Measurements from ENCODE around the gene ARID3C.

ARID3C gene, protein sequence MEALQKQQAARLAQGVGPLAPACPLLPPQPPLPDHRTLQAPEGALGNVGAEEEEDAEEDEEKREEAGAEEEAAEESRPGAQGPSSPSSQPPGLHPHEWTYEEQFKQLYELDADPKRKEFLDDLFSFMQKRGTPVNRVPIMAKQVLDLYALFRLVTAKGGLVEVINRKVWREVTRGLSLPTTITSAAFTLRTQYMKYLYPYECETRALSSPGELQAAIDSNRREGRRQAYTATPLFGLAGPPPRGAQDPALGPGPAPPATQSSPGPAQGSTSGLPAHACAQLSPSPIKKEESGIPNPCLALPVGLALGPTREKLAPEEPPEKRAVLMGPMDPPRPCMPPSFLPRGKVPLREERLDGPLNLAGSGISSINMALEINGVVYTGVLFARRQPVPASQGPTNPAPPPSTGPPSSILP

DNA sequence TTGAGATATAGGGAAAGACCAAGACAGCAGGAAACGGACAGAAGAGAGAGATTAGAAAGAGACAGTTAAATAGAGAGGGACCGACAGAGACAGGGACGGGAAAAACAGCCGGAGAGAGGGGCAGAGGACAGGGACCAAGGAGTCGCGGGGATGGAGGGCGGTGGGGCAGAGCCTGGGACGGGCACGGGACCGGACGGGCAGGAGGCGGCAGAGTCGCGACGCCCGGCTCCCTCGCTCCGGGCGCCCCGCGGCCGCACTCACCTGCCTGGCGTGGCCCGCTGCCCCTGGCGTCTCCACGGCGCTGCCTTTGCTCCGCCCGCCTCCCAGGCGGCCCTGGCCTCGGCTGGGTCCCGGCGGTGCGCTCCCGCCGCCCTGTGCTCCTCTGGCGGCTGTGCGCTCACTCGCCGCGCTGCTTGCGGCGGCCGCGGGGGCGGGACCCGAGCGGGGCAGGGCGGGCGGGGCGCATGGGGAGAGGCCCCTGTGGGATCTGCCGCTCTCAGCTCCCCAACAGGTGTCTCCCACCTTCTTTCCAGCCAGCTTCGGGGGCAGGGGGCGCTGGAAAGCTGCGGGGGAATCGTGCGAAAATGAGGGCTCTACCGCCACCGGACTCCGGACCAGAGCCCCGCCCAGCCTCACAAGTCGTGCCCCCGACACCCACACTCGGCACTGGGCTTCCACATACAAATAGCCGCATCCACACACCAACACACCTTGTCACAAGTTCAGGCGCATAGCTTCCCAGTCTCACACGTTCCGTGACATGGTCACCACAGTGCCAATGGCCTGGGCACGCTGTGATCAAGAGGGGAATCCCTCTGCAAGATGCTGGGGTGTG is at the start of gene ARID3C:
Gene ARID3C, minus strand, starts transcription at position 411 of the 835 bp plus-strand sequence. CDS start 1,052 bp downstream, outside the sequence.
- DNase-seq: peak in 1 of 56 donors; percentile 31

GRCh38 chr9:34675869-34676268 is 47.0 kb upstream of the ARID3C start:
- DNase-seq: no peak

- peak in 23 of 56 donors; percentile 1 to 53 (median 12) for DNase-seq
Observed at GRCh38 chr9:34675048-34675714, 46.3 kb upstream of the ARID3C start.

- no peak for DNase-seq
Observed at GRCh38 chr9:34674440-34674839, 45.6 kb upstream of the ARID3C start.

GRCh38 chr9:34671307-34671706 is 42.4 kb upstream of the ARID3C start:
- no peak for DNase-seq

- no peak for DNase-seq
Observed at GRCh38 chr9:34669809-34670562, 41.1 kb upstream of the ARID3C start.

- DNase-seq: peak in 55 of 56 donors; percentile 52 to 97 (median 89)
Observed at GRCh38 chr9:34665381-34666250, 36.8 kb upstream of the ARID3C start.

DNA sequence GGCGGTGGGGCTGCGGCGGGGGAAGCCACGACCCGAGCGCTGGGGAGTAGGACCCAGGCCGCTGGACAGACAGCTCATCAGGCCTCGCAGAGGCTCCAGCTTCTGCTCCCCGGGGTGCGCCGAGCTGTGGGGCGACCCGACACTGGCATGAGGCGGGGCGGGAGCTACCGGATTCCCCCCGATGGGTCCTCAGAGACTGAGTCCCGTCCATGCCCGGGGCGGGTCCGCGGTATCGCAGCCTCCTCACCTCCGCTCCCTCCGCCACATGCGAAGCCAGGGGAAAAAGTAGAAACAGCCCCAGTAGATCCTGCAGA is 36.2 kb upstream of the ARID3C start:
- peak in 1 of 56 donors; percentile 52 for DNase-seq

GRCh38 chr9:34664281-34665066 is 35.6 kb upstream of the ARID3C start:
- peak in 50 of 56 donors; percentile 6 to 85 (median 48) for DNase-seq

- no peak for DNase-seq
Observed at GRCh38 chr9:34663303-34663605, 34.4 kb upstream of the ARID3C start.

- no peak for DNase-seq
Observed at GRCh38 chr9:34662526-34663302, 33.8 kb upstream of the ARID3C start, which contains the start of gene CCL27. Gene CCL27, minus strand, starts transcription at chr9:34662657. Its CDS starts 24 bp downstream, at chr9:34662633.

DNA sequence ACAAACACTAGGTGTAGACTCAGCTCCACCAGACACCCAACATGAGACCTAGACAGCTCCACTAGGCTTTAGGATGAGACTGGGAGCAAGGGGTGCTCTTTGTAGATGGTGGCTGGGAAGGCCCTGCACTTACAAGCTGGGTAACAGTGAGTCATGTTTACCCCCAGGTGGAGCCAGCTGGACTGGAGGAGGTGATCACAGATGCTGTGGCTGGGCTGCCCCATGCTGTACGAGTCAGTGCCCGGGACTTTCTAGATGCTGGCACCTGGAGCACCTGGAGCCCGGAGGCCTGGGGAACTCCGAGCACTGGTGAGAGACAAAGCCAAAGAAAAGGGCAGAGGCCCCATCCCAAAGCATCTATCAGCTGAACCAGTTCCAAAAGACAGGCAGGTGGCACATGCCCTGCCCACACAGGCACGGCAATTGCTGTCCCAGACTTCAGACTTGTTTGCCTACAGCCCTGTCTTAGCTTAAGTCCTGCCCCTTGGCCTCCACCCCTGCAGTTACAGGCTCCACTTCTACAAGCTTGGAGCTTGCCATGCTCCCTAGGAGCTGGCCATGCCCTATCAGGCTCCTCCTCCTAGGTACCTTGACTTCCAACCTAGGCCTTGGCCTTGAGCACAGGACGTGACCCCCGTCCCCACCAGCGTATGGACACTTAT is 30.9 kb upstream of the ARID3C start:
- no peak for DNase-seq

GRCh38 chr9:34658461-34658860 is 29.6 kb upstream of the ARID3C start:
- no peak for DNase-seq

- no peak for DNase-seq
Observed at GRCh38 chr9:34656992-34657391, 28.1 kb upstream of the ARID3C start.

DNA sequence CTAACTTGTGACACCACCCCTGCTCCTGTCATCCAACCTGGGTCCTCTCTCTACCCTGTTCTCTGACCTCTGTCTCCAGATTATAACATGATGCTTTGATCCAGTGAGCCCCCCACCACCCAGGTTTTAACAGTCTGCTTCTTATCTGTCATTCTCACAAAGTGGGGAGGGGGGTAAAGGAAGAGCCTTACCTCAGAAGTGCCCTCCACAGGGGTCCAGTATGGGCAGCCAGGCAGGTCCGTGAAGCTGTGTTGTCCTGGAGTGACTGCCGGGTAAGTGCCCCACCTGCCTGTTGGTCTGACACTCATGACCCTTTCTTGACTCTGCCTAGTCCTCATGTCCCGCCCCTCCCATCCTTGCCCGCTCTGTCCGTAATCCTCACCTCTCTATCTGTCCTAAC is 26.5 kb upstream of the ARID3C start:
- DNase-seq: no peak

DNA sequence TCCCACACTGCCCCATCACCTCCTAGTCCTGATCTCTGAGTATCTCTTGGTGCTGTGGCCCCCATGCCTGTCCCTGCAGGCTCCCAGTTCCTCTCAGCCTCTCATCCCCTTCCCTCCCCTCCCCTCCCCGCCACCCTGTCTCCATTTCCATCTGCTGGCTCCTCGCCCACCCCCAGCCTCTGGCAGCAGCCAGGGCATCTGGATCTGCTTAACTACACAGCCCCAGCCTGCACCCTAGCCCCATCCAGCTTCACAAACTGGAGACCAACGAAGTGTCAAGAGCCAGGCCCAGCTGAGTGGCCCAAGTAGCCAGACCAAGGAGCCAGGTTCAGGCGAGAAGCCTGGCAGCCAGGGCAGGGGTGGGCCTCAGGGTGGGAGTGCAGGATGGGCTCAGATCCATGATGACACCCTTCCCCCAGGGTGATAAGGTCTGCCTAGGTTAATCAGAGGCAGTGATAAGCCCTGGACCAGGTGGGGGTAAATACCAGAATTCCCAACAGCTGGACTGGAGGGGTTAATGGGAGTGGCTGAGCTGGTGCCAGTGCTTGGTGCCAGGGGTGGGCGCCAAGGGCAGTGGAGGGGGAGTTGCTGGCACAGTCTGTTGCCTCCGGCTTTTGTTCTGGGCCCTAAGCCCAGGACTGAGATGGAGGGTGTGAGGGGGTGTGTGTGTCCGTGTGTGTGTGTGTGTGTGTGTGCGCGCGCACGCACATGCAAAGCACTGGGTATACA is 25.6 kb upstream of the ARID3C start:
- peak in 54 of 56 donors; percentile 12 to 87 (median 71) for DNase-seq
